HG03196 (cell line): ENCODE results near the gene ATOH7.
"Not testable (repeated sequence)": the region's sequence is repeated elsewhere in the genome, so short reads cannot be mapped to it uniquely, and the experiment has no call there.

Source experiments
- ATAC-seq: cut with Tn5 transposase; IDR thresholded peaks from one replicate; pipeline ENCODE4 v1.9.1; 2021; ENCODE audit not compliant: unreplicated experiment

The ATOH7 gene

DNA sequence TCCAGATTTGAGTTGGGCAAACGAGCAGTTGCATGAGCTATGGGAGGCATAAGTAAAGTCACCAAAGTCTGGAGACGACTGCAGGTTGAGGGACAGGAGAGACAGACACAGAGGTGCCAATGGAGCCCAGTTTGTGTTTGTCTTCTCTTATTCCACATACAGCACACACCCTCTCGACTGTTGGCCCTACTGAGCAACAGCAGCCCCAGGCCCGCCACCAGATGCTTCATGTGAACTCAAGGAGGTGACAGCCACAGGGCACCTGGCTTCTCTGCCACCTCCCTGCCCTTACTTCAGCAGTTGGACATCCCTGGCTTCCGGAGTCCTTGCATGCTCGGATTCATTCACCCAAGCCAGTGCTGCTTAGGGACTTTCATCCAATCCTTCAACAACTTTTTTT is 6.5 kb upstream of the ATOH7 start:
- no peak for ATAC-seq

DNA sequence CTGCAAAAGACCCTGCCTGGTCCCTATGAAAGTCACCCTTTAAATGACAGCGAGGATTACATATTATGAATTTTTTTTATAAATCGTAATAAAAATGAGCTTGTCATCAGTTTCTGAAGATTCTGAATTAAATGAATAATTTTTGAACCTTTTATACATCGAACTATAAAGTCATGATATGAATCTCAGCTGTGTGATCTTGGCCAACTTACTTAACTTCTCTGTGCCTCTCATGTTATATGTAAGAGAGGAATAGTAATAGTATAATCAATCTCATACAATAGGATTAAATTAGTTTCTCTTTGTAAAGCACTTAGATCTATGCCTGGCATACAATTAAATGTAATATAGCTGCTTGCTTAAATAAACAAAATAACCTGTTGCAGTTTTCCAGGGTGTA is 5.3 kb upstream of the ATOH7 start:
- ATAC-seq: no peak

GRCh38 chr10:68235581-68235980 is 3.7 kb upstream of the ATOH7 start:
- ATAC-seq: no peak

DNA sequence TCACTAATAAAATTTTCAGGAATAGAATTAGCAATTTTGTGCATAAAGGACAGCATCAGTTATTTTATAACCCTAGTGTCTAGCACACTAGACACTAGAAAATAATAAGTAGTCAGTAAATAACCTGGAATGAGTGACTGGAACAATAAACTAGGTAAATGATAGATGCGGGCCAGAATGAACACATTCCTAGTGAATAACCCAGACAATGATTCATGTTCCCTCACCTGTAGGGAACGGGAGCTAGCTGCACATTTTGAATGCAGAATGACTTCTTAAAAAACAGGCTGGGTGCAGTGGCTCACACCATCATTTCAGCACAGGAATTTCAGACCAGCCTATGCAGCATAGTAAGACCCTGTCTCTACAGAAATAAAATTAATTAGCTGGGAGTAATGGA is 3.2 kb upstream of the ATOH7 start:
- no peak for ATAC-seq

DNA sequence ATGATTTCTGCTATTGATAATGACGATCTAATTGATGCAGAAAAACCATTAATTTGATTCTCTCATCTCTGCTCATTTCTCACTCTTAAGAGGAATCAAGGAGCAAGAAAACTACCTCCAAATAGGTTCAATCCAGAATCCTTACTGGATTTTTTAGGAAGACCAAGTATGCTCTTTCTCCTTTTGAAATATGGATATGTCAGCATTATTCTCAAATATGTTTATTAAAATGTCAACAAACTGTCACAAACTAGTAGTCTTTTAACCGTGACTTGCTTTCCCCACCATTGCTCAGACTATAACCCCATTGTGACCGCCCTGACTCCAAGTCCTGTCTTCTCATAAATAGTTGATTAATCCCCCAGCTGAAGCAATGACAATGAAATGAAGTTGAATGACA is 1.1 kb upstream of the ATOH7 start:
- ATAC-seq: no peak

DNA sequence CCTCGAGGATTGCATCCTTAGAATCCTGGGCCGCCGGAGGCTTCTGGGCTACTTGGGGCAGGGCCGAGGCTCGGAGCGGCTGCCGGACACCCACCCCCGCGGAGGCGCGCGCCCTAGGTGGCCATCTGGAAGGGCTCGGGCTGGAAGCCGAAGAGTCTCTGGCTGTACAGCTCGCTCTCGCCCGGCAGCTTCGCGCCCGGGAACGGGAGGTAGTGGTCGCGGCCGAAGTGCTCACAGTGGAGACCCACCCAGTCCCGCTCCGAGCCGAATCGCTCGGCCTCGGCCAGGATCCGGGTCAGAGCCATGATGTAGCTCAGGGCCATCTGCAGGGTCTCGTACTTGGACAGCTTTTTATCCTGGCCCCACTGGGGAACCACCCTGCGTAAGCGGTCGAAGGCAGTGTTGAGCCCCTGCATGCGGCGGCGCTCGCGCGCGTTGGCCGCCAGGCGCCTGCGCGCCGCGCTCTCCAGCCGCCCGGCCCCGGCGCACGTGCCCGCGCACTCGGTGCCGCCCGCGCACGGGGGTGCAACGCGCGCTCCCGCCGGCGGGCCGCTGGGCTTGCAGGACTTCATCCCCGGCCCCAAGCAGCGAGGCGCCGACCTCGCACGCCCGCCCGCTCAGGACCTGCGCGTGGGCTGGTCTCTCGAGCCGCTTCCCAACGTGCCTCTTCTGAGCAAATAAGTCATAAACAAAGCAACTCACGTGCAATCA is 652 bp downstream of the ATOH7 start:
- peak; percentile 89 for ATAC-seq

DNA sequence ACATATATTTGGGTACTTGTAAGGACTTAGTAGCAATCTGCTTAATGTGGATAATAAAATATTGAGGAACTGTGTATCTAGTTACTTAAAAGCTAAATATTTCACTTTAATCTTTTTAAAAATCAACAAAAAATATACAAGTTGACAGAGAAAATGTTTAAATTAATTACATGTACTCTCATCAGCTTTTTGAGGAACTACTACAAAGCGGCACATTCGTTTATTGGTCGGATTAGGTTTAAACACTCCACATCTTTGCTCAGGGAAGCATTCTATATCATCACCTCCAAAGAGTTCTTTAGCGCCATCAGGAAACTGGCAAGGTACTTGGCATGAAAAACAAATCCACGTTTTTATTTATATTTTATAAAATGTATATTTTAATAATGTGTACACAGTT is 1.6 kb downstream of the ATOH7 start:
- ATAC-seq: no peak

- no peak for ATAC-seq
Measured at GRCh38 chr10:68224810-68225209, 7.1 kb downstream of the ATOH7 start.

DNA sequence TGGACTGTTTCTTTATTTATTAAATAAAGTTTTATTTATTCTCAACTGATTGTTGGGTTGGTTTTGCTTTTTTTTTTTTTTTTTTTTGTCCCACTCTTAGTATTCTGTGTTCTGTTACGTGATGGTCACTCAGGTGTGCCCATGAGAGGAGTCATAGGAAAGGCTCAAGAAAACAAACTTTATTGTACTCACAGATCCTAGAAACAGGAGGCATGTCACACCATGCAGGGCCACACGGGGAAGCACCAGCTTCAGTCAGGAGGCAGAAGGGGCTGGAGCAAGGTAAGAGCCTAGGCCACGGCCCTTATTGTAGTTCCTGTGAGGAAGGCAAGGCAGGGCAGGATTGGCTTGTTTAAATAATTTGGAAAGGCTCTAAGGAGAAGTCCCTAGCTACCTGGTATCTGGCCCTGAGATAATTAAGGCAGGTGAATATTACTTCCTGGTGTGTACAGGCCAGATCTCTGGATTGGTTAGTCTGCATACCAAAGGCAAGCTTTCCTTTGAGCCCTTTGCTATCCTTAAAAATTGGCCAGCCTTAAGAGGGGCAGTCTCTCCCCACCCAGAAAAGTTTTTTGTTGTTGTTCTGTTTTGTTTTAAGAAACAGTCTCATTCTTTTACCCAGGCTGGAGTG is 8.3 kb downstream of the ATOH7 start:
- no peak for ATAC-seq

DNA sequence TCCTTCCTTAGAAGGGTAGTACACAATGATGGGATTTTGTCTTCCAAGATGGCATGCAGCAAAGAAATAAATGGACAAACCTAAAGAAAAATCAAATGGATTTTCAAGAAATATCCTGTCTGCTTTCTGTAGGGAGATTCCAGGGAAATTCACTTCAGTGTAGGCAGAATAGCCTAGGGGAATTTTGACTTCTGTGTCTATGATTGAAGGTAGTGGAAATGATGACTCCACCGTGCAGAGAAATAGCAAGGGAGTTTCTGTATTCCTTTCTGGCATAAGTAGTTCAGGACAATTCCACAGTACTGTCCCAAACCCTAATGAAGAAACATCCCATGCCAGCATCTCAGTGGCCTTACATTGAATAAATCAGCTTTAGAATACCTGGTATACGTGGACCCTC is 9.5 kb downstream of the ATOH7 start:
- ATAC-seq: no peak

- no peak for ATAC-seq
Measured at GRCh38 chr10:68221196-68221595, 10.7 kb downstream of the ATOH7 start.

DNA sequence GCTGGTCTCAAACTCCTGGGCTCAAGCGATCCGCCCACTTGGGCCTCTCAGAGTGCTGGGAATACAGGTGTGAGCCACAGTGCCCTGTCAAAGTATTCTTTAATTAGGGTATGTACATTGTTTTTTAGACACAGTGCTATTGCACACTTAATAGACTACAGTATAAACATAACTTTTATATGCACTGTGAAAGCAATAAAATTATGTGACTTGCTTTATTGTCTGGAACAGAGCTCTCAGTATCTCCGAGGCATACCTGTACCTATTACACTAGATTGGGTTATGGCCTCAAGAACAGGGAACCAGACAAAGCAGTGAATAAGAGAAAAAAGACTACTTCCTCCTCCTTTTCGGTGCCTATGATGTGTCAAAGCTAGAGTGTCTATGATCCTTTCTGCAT is 13.1 kb downstream of the ATOH7 start:
- ATAC-seq: no peak

DNA sequence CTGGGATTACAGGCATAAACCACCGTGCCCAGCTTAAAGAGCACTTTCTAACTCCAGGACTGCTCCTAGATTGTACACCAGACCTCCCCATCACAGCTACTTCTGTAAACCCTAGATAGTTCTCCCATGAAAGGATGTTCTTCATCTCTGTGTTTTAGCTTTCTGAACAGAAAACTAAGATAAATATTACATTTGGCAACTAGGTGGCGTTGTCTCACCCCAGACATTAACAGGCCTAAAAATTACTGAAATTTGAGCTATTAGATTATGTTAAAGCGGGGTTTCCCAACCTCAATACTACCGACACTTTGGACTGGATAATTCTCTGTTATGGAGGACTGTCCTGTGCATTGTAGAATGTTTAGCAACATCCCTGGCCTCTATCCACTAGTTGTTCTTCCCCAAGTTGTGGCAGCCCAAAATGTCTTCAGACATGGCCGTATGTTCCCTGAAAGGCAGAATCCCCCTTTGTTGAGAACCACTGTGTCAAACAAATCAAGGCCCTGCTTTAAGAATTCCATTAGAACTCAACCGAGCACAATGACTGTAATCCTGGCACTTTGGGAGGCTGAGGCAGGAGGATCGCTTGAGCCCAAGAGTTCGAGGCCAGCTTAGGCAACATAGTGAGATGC is 19.1 kb downstream of the ATOH7 start:
- ATAC-seq: no peak

DNA sequence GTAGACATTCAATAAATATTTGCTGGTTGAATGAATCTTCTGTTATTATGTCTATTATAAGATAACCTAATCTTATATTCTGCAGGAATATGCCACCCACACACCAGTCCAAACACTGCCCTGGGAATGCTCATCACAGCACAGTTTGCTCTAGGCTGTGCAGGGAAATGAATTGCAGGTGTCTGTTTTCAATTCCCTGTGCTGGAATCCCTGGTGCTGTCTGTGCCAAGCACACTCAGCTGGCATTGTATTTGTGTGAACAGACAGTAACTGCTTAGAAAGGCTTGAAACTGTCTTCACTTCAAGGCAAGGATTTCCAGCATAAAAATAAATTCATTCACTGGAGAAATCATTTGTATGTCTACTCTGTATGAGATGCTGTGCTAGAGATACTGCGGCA is 20.2 kb downstream of the ATOH7 start:
- no peak for ATAC-seq

DNA sequence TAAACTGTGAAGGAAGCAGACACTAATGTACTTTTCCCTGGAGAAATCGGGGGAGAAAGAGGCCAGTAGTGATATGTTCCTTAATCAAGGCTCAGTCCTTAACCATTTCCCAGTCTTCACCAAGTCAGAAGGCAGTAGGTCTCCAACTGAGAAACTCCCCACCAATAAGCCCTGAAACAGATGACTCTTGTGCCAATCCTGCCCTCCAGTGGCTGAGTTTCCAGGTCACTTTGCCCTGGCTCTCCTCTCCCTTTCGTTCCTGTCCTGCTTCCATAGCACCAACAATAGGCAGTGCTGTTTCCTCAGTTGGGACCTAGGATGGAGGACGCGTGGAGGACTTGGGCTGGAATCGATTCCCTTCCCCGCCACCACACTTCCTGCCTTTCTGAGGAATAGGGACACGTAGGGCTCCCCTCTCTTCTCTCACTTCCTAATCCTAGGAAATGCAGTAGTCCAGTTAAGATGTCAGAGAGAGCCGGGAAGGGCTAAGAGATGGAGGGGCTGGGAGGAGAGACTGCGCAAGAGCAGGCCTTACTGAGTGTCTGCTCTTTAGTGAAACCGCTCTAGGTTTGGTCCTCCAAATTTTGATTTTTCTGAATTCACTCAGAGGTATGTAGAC is 23.4 kb downstream of the ATOH7 start:
- no peak for ATAC-seq

DNA sequence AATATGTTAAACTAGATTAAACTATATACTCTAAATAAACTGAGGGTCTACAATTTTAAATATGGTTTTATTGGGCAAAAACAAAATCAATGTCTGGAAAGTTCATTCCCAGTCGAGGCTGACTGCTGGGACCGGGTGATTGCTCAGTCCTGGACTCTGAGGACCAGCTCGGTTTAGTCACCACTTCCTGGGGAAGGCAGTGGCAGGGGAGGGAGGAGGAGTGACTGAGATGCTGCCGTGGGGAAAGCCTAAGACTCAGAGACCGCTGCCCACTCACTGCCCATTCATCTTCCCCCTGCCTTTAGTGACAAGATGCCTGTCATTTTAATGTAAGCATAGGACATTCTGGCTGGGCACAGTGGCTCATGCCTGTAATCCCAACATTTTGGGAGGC is 29.0 kb downstream of the ATOH7 start:
- ATAC-seq: no peak

GRCh38 chr10:68196701-68197100 is 35.2 kb downstream of the ATOH7 start:
- no peak for ATAC-seq

DNA sequence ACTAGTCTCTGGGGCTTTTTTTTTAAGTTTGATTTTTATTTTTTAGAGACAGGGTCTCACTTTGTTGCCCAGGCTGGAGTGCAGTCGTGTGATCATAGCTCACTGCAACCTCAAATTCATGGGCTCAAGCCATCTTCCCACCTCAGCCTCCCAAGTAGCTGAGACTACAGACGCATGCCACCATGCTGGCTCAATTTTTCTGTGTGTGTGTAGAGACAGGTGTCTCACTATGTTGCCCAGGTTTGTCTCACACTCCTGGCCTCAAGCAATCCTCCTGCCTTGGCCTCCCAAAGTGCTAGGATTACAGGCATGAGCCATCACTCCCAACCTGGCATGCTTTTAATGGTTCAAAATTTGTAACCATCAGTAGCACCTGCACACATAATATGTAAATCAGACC is 36.1 kb downstream of the ATOH7 start:
- not testable (repeated sequence) for ATAC-seq

DNA sequence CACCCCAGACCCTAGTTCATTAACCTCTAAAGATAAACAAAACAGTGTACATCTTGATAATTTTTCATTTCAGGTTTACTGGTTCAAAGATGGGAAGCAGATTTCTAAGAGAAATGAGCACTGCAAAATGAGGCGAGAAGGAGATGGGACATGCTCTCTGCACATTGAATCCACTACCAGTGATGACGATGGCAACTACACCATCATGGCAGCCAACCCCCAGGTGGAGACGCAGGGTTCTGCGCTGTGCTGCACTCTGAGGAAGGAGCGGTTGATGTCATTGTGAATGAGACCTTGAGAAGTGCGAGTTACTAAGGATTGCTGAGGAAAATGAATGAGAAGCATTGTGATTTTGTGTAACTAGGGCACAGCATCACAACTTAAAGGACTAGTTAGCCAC is 37.6 kb downstream of the ATOH7 start:
- ATAC-seq: no peak

GRCh38 chr10:68192113-68192512 is 39.8 kb downstream of the ATOH7 start:
- ATAC-seq: no peak

DNA sequence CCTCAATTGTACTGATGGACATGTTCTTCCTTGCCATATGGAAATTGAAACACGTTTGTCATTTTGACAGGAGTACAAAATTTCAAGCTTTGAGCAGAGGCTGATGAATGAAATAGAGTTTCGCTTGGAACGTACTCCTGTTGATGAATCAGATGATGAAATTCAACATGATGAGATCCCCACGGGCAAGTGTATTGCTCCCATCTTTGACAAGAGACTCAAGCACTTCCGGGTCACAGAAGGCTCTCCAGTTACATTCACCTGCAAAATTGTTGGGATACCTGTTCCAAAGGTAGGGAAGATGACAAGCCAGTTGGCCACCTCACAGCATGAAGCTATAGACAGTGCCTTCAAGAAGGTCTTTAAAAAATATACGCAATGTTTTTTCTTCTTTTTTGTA is 43.1 kb downstream of the ATOH7 start:
- ATAC-seq: no peak

- ATAC-seq: no peak
Measured at GRCh38 chr10:68185085-68185484, 46.8 kb downstream of the ATOH7 start.
